NCI-H1092 treated with DMSO at 0.1 percent for 48 hours (cell line): ENCODE data around the gene MTA1.

Experiments
- DNase-seq: peaks from one replicate; lab custom pipeline; 2025; lab: John Stamatoyannopoulos, UW

MTA1 gene

DNA sequence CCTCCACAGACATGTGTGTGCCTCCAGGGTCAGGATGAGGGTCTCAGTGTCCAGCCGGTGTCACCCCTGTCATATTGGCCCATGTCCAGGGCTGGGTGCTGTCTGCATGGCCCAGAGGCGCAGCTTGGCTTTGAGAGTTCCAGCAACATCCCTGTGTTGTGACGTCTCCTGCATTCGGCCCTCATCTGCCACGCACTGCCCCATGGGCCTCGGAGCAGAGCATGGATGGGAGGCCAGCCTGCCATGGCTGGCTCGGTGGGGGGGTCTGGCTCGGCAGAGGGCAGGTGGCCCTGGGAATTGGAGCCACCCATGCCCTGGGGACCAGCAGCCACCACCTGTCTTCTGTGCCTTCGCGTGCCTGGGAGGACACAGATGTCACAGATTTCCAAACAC is 32.1 kb upstream of the MTA1 start:
- DNase-seq = no peak

- DNase-seq = no peak
Observed at GRCh38 chr14:105388110-105388951, 31.3 kb upstream of the MTA1 start.

- DNase-seq = no peak
Observed at GRCh38 chr14:105388976-105389375, 30.7 kb upstream of the MTA1 start.

DNA sequence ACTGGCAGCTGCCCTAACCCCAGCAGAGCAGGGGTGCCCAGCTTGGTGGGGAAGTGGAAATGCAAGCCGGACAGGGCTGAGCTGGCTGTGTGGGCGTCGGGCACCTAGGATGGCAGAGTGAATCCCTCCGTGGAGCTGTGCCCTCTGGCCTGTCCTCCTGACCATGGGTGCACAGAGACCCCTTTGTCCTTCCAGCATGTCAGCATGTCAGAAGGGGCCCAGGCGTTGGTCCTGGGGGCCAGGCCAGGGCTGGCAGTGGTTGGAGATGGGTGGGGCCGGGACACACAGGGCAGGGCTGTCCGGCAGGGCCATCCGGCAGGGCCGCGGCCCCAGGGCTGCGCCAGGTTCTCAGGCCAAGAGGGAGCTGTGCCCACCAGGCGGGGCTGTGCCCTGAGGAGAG is 30.1 kb upstream of the MTA1 start:
- DNase-seq = no peak

DNA sequence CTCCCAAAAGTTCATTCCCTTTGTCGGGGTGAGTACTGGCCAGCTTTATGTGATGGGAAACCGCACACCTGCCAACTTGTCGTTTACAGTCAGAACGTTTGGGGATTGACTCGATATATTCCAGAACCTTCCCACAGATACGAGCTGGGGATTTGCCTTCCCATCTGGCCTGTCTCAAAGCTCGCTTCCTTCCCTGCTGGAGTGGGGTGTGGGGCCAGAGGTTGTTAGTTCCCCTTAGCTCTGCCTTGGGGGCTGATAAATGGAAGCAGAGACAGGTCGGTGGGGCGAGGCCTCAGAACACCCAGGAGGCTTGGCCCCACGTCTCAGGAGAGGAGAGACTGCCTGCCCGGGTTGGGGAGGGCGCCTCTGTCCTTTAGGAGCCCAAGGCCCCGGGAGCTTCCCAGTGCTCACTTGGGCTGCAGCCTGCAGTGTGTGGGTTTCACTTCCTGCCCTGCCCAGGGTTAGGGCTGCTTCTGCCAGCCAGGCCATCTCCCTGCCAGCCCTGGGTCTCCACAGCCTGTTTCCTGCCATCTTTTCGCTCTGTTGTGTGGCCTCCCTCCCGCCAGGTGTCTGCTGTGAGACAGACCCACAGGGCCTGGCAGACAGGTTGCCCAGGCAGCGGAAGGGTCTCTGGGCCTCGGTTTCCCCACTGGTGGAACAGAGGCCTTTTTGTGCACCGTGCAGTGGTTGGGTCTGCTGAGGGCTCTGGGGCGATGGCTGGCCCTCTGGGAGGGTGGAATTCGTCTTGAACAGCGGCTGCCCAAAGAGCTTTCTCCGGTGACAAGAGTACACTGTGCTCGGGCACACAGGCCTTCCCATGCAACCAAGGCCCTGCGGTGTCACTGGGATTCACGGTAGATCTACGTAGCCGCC is 29.4 kb upstream of the MTA1 start:
- no peak for DNase-seq

DNA sequence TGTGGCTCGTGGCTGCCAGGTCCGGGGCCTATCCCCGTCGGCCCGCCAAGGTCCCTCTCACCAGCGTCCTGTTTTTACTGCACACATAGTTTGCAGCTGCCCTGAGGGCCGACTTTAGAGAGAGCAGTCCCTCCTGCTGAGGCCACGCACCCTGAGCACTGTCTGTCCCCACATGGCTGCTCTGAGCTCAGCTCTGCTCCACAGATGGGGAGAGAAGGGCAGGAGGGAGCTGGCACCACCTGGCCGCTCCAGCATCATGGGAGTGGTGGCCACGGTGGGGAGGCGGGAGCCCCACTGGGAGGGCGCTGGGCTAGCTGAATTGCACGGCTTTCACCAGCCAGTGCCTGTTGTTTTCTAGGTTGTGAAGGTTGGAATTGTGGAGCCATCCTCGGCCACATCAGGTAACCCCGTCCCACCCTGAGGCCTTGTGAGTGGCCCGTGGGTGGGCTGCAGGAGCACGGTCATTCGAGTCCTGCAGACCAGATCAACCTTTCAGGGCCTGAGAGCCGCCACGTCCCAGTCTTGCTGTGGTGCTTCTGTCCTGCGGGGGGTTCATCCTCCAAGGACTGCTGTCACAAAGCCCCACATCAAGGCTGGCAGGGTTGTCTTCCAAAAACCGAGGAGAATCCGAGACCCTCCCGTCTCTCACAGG is 28.7 kb upstream of the MTA1 start:
- DNase-seq = no peak

DNA sequence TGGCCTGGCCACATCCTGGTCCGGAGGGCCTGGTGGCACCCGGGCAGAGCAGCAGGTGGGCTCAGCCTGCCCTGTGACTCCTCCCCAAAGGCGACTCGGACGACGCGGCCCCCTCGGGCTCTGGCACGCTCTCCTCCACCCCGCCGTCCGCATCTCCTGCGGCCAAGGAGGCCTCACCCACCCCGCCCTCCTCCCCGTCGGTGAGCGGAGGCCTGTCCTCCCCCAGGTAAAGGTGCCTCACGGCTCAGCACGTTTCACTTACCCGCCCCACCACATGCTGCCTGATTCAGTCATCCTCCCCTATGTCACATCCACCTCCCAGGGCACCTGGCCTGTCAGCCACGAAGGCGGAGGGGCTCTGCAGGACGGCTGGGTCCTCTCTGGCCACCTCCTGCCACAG is 28.1 kb upstream of the MTA1 start:
- no peak for DNase-seq

GRCh38 chr14:105392131-105393090 is 27.2 kb upstream of the MTA1 start:
- DNase-seq = no peak

- DNase-seq = no peak
Observed at GRCh38 chr14:105393151-105393550, 26.5 kb upstream of the MTA1 start.

- DNase-seq = no peak
Observed at GRCh38 chr14:105394714-105395537, 24.7 kb upstream of the MTA1 start.

DNA sequence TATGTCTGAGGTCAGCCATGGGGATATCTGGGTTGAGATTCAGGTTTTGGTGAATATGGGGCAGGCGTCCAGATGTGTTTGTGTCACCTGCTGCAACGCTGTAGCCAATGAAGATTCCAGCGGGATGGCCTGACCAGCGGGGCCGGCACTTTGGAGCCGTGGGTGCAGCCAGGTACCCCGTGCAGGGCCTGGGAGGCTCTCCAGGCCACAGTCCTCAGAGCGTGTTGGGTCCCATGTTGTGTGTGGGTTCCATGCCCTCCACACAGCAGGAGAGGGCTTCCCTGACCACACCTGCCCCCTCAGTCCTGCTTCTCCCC is 24.1 kb upstream of the MTA1 start:
- DNase-seq = no peak

- no peak for DNase-seq
Observed at GRCh38 chr14:105397350-105397931, 22.2 kb upstream of the MTA1 start.

DNA sequence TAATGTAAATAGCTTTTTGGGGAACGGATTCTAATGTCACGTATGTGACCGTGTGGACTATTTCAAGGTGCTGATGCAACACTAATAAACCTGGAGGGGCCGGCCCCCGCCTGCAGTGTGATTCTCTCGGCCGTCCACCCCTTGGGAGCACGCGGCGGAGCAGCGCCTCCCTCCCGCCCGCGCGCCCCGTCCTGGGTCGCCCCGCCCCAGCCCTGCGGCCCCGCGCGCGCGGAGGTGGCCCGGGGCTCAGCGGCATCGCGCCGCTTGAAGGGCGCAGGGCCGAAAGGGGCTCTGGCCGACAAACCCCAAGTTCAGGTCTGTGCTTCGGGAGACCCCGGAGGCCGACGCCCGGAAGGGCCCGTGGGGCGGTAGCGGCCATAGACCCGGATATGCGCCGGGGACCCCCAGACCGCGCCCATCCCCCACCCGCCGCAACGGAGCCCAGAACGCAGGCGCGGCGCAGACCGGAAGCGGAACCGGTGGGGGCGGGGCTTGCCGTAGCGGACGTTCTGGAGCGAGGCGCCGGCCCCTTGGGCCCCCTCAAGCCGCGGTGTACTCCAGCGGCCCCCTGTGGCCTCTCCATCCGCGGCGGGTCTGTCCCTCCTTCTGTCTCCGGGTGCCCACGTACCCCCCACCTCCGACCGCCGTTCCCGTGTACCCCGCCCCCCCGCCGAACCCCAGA is 21.4 kb upstream of the MTA1 start, which contains the start of gene TEX22:
Gene TEX22, plus strand, starts transcription at position 495 of the 682 bp plus-strand sequence. CDS start 803 bp downstream, outside the sequence.
- peak; percentile 92 for DNase-seq

DNA sequence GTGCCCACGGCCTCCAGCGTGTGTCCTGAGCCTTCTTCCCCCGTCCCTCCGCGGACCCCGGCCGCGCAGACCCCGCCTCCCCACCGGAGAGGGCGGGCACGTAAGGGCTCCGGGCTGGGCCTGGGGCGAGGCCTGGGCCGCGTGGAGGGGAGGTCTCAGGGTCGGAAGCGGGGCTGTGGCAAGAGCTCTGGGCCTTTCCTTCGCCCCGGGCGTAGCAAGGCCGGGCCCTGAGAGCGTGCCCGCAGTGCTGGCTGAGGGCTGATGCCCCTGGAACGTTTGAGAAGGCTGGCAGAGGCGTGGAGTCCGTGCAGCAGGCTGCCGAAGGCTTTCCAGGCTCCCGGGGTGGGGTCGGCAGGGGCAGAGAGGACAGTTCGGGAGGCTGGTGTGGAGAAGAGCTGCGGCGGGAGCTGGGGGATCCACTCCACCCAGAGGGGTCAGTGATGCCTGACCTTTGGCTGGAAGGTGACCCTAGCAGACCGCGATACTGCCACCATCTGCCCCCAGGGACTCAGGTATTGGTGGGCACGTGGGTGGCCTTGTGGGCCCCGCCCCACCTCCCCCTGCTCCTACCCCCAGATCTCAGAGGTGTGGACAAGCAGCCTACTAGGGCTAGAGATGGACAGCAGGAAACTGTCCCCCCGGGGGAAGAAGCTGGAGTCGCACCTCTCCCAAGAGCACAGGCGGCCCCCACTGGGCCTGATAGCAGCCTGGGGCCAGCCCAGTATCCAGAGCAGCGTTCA is 20.7 kb upstream of the MTA1 start:
- peak; percentile 60 for DNase-seq

- DNase-seq = no peak
Observed at GRCh38 chr14:105399466-105399775, 20.2 kb upstream of the MTA1 start.

GRCh38 chr14:105400016-105400415 is 19.6 kb upstream of the MTA1 start:
- no peak for DNase-seq

- DNase-seq = no peak
Observed at GRCh38 chr14:105401699-105402098, 17.9 kb upstream of the MTA1 start.

- DNase-seq = no peak
Observed at GRCh38 chr14:105408592-105408991, 11.0 kb upstream of the MTA1 start.

- DNase-seq = no peak
Observed at GRCh38 chr14:105409364-105409763, 10.3 kb upstream of the MTA1 start.
